Measurements from ENCODE around the gene STK31.
"Not testable (repeated sequence)": the region's sequence is repeated elsewhere in the genome, so short reads cannot be mapped to it uniquely, and the experiment has no call there.

STK31 gene

DNA sequence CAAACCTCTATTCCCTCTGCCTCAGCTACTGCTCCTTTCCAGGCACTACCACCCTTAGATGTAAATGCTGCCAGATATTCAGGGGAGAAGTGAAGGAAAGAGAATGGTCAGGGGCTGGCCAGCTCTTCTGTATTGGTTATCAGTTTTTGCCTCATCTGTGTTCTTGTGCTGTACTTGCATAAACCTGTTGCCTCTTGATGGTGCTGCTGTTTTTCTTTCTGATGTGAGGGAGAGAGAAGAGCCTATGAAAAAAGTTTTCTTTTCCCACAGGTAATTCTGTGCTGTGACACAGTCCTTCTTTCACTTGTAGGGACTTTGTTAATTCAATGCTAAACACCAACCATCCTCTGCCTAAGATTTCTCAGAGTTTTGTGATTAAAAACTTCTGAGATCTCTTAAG is 57.5 kb downstream of the STK31 start:
- DNase-seq (ENCODE audit: extremely low read depth, low read depth) = no peak
- TF ChIP-seq, protein P1, sequence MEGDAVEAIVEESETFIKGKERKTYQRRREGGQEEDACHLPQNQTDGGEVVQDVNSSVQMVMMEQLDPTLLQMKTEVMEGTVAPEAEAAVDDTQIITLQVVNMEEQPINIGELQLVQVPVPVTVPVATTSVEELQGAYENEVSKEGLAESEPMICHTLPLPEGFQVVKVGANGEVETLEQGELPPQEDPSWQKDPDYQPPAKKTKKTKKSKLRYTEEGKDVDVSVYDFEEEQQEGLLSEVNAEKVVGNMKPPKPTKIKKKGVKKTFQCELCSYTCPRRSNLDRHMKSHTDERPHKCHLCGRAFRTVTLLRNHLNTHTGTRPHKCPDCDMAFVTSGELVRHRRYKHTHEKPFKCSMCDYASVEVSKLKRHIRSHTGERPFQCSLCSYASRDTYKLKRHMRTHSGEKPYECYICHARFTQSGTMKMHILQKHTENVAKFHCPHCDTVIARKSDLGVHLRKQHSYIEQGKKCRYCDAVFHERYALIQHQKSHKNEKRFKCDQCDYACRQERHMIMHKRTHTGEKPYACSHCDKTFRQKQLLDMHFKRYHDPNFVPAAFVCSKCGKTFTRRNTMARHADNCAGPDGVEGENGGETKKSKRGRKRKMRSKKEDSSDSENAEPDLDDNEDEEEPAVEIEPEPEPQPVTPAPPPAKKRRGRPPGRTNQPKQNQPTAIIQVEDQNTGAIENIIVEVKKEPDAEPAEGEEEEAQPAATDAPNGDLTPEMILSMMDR (IDR thresholded peaks at IDR 0.05; ENCODE audit: low read depth, low read length, missing control alignments) = no peak
- no peak overlapping the region for H3K4me3 ChIP-seq (replicated peaks; ENCODE audit: low read depth, low read length)

DNA sequence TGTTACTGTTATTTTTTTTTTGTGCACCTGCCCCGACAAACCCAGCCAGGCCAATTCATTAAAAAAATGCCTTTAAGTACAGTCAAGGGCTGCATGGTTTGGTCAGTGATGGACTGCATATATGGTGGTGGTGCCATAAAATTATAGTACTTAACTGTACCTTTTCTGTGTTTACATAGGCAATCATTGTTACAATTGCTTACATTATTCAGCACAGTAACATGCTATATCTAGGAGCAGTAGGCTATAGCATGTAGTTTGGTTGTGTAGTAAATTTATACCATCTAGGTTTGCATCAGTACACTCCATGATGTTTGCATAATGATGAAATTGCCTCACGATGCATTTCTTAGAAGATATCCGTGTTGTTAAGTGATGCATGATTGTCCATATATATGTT is 58.0 kb downstream of the STK31 start:
- no peak overlapping the region for H3K4me3 ChIP-seq (replicated peaks; ENCODE audit: low read depth, low read length)
- TF ChIP-seq, protein P1 (IDR thresholded peaks at IDR 0.05; ENCODE audit: low read depth, low read length, missing control alignments) = no peak
- DNase-seq (ENCODE audit: extremely low read depth, low read depth) = no peak

DNA sequence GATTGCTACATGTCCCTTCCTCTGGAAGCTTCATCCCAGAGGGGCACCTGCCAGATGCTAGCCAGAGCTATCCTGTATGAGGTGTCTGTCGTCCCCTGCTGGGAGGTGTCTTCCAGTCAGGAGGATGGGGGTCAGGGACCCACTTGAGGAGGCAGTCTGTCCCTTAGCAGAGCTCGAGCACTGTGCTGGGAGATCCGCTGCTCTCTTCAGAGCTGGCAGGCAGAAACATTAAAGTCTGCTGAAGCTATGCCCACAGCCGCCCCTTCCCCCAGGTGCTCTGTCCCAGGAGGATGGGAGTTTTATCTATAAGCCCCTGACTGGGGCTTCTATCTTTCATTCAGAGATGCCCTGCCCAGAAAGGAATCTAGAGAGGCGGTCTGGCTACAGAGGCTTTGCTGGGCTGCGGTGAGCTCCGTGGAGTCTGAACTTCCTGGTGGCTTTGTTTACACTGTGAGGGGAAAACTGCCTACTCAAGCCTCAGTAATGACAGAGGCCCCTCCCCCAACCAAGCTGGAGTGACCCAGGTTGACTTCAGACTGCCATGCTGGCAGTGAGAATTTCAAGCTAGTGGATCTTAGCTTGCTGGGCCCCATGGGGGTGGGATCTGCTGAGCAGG is 69.3 kb downstream of the STK31 start:
- not testable (repeated sequence) for H3K4me3 ChIP-seq (replicated peaks; ENCODE audit: low read depth, low read length); DNase-seq (ENCODE audit: extremely low read depth, low read depth)

DNA sequence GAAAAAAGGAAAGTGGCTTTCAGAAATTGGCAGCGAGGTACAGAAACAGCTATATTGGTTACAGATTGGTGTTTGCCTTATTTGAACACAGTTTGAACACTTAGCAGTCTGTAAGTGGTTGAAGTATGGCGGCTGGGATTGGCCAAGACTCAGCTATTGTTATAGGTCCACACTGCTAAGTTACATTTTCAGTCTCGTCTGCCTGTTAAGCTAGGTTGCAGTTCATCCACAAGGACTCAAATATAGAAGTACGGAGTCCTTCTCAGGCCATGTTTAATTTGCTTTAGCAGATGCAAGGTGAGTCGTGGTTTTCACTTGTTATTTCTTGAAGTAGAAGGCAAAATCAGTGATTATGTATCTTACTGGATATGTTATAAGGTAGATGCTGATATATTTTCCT is 73.1 kb downstream of the STK31 start:
- H3K4me3 ChIP-seq (replicated peaks; ENCODE audit: low read depth, low read length) = no peak overlapping the region
- TF ChIP-seq, protein P1 (IDR thresholded peaks at IDR 0.05; ENCODE audit: low read depth, low read length, missing control alignments) = no peak
- no peak for DNase-seq (ENCODE audit: extremely low read depth, low read depth)

DNA sequence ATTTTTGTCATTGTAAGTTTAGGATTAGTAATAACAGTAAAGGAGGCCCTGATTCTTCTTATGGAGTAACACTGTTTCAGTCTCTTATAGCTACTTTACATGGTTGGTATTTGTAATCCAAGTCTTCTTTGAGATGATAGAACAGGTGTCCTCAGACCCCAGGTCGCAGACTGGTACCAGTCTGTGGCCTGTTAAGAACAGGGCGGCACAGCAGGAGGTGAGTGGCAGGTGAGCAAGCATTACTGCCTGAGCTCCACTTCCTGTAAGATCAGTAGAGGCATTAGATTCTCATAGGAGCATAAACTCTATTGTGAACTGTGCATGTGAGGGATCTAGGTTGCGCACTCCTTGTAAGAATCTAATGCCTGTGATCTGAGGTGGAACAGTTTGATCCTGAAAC is 77.3 kb downstream of the STK31 start:
- DNase-seq (ENCODE audit: extremely low read depth, low read depth) = no peak

DNA sequence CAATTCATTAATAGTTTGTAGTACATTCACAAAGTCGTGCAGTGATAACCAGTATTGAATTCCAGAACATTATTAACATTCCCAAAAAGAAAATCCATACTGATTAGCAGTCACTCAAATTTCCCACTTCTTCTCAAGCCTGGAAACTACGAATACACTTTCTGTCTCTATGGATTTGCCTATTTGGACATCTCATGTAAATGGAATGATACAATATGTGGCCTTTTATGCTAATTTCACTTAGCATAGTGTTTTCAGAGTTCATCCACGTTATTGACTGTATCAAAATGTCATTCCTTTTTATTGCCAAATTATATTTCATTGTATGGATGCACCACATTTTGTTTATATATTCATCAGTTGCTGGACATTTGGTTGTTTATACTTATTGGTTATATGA is 78.8 kb downstream of the STK31 start:
- no peak overlapping the region for H3K4me3 ChIP-seq (replicated peaks; ENCODE audit: low read depth, low read length)
- DNase-seq (ENCODE audit: extremely low read depth, low read depth) = no peak
- TF ChIP-seq, protein P1 (IDR thresholded peaks at IDR 0.05; ENCODE audit: low read depth, low read length, missing control alignments) = no peak

More for the DNA sequence above, 77.3 kb downstream of the STK31 start:
- no peak overlapping the region for H3K4me3 ChIP-seq (replicated peaks; ENCODE audit: low read depth, low read length)
- TF ChIP-seq, protein P1 (IDR thresholded peaks at IDR 0.05; ENCODE audit: low read depth, low read length, missing control alignments) = no peak

DNA sequence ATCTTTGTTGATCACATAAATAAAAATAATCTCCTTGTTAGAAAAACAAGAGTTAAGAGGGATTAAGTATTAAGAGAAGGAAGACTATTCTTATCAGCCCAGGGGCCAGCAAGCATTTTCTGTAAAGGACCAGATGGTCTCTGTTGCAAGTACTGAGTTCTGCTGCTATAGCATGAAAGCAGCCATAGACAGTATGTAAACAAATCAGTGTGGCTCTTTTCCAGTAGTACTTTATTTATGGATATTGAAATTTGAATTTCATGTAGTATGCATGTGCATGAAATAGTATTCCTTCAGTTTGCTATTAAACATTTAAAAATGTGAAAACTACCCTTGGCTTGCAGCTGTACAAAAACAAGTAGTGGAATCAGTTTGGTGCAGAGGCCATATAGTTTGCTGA is 81.7 kb downstream of the STK31 start:
- TF ChIP-seq, protein P1 (IDR thresholded peaks at IDR 0.05; ENCODE audit: low read depth, low read length, missing control alignments) = no peak
- no peak for DNase-seq (ENCODE audit: extremely low read depth, low read depth)
- H3K4me3 ChIP-seq (replicated peaks; ENCODE audit: low read depth, low read length) = no peak overlapping the region
